ENCODE results near the gene EFNB2. TPM values are rescaled to one million over a fixed set of nuclear protein-coding genes. Genes with fewer than 3 reads are reported as not detected.

Gene EFNB2
- total and polyA plus RNA-seq, 5 donors: 9.6 to 19.4 (median 13.6) TPM

DNA sequence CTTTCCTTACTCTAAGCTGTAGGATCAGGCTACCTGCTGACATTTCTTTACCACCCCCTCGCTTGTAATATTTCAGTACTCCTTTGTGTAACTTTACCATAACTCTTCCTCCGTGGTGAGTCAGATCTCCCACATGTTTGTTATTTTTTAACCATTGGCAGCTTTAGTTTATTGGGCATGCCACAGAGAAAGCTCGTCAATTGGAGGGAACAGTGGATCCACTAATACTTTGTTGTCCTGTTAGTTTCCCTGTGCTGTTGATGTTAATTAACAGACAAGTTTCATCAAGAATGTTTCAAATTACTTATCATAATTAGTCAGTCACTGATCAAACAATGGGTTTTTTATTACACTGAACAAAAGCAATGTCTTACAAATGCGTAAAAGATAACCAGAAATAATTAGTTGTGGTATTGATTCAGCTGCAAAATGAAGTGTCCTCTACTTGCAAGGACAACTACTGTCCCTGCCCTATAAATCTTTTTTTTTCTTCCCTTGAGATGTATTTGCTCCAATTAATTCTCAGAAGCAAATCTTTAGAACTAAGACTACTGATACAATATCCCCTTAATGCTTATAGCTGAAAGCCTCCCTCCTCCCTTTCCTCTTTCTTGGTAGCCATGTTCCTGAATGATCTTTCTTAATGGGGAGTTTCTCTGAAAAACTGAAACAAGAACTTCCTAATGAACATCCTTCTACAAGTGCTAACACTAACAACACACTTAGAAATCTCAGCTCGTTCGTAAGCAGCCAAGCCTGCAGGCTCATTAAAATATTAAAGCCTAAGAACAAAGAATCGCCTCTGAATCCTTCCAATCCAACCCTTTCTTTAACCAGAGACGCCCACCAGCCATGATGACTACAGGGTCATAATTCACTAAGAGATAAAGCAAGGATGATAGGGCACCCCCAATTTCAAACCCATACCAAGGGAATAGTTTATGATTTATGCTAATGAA lies 22.2 kb downstream of the EFNB2 start:
- 69% methylated on average over 8 of the region's 8 CpGs for WGBS
- no peak for ATAC-seq
- H3K4me1 ChIP-seq (ENCODE audit: control insufficient read depth, insufficient read depth, low read length): peaks cover 7% of the 10 kb centered on the region
- intact Hi-C loops (cut with DNase I): no loop called here
- H3K27ac ChIP-seq (ENCODE audit: low read length): no peak overlapping the region
- H3K4me3 ChIP-seq (ENCODE audit: low read length): no peak overlapping the region
- DNase-seq: no peak
- H3K27me3 ChIP-seq (ENCODE audit: control insufficient read depth, insufficient read depth): no peaks in the 10 kb centered on the region
- H3K9me3 ChIP-seq (ENCODE audit: control insufficient read depth, low read length): no peaks in the 10 kb centered on the region

DNA sequence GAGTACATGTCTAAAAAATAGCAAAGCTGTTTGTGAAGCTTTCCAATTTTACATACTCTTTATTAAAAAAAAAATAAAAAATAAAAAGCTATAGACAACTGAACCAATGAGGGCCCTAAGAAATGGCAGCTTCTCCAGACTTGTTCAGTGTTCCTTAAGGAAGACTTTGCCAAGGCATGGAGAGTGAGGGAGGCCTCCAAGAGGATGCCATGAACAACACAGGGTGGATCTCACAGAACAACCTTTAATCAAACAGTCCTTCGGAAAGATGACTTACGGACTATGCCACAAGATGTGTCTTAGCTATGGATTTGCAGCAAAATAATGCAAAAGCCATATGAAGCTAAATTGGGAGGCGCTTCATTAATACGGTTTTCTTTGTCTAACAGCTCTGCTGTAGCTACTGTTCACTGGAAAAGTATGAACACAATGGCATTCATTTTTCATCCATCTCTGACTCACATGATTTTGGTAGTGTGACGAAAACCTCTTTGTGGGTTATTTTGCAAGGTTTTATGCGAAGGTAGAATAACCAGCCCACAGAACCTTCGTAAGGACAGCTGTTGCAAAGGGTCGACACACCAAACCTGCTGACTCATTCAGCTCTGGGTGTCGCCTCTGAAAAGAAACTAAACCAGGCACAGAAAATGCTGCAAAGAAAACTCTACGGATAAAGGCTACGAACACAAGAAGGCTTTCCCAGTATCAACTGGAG lies 27.7 kb downstream of the EFNB2 start:
- Histone ChIP-seq H3K4me3 (ENCODE audit: low read length) (no peak overlapping the region), H3K27me3 (ENCODE audit: control insufficient read depth, insufficient read depth) (no peaks in the 10 kb centered on the region), H3K9me3 (ENCODE audit: control insufficient read depth, low read length) (no peaks in the 10 kb centered on the region), H3K4me1 (ENCODE audit: control insufficient read depth, insufficient read depth, low read length) (no peaks in the 10 kb centered on the region), H3K27ac (ENCODE audit: low read length) (no peak overlapping the region)
- DNase-seq (no peak), ATAC-seq (peak in 1 of 2 donors; percentile 66)
- intact Hi-C loops (cut with DNase I): no loop called here
- WGBS: 66% methylated on average over 11 of the region's 11 CpGs

- no peak for DNase-seq
- no peaks in the 10 kb centered on the region for H3K27me3 ChIP-seq (ENCODE audit: control insufficient read depth, insufficient read depth)
- no peaks in the 10 kb centered on the region for H3K4me1 ChIP-seq (ENCODE audit: control insufficient read depth, insufficient read depth, low read length)
- intact Hi-C loops (cut with DNase I): no loop called here
- H3K27ac ChIP-seq (ENCODE audit: low read length): no peak overlapping the region
- WGBS: 60% methylated on average over 2 of the region's 2 CpGs
- H3K9me3 ChIP-seq (ENCODE audit: control insufficient read depth, low read length): no peaks in the 10 kb centered on the region
- ATAC-seq: no peak
- no peak overlapping the region for H3K4me3 ChIP-seq (ENCODE audit: low read length)
Observed at GRCh38 chr13:106506286-106506685, 29.2 kb downstream of the EFNB2 start.

DNA sequence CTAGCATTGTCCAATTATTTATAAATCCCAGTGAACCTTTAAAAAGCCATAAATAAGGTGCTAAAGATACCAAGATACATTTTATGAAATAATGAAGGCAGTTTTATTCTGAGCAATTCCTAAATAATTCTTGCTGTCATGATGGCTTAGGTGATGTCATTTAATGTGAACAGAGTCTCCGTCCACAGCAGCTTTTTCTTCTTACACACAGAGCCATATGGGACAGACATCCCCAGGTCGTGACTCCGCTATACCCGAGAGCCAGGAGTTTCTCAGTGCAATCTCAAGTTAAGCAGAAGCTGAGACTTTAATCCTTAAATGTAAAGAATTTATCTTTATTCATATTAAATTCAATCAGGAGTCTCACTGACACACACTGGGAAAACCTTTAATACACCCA lies 29.7 kb downstream of the EFNB2 start:
- Histone ChIP-seq H3K27me3 (ENCODE audit: control insufficient read depth, insufficient read depth) (no peaks in the 10 kb centered on the region), H3K9me3 (ENCODE audit: control insufficient read depth, low read length) (no peaks in the 10 kb centered on the region), H3K27ac (ENCODE audit: low read length) (no peak overlapping the region), H3K4me1 (ENCODE audit: control insufficient read depth, insufficient read depth, low read length) (no peaks in the 10 kb centered on the region), H3K4me3 (ENCODE audit: low read length) (no peak overlapping the region)
- WGBS: 88% methylated on average over 4 of the region's 4 CpGs
- ATAC-seq (no peak), DNase-seq (no peak)
- intact Hi-C loops (cut with DNase I): no loop called here

DNA sequence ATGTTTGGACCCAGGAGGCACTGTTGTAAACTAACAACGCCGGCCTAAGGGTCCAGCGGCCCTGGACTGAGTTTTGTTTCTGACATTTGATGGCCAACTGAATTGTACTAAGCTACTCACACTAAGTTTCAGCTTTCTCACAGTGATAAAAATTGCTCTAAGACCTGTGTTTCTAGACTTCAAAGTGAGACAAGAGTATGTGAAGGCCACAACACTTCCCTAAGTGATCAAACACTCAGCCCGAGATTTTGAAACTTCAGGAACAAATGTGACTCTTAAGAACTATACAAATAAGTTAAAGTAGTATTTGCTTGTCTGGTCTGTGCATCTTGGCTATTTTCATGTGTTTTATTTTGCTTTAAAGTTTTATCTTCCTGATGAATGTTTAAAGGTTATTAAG lies 30.2 kb downstream of the EFNB2 start:
- Histone ChIP-seq H3K27me3 (ENCODE audit: control insufficient read depth, insufficient read depth) (no peaks in the 10 kb centered on the region), H3K27ac (ENCODE audit: low read length) (no peak overlapping the region), H3K4me3 (ENCODE audit: low read length) (no peak overlapping the region), H3K4me1 (ENCODE audit: control insufficient read depth, insufficient read depth, low read length) (no peaks in the 10 kb centered on the region), H3K9me3 (ENCODE audit: control insufficient read depth, low read length) (no peaks in the 10 kb centered on the region)
- DNase-seq: no peak
- intact Hi-C loops (cut with DNase I): no loop called here
- no peak for ATAC-seq
- 87% methylated on average over 4 of the region's 4 CpGs for WGBS

- ATAC-seq (peak in 1 of 2 donors; percentile 7), DNase-seq (no peak)
- Histone ChIP-seq H3K4me1 (ENCODE audit: control insufficient read depth, insufficient read depth, low read length) (no peaks in the 10 kb centered on the region), H3K27me3 (ENCODE audit: control insufficient read depth, insufficient read depth) (no peaks in the 10 kb centered on the region), H3K4me3 (ENCODE audit: low read length) (no peak overlapping the region), H3K27ac (ENCODE audit: low read length) (no peak overlapping the region), H3K9me3 (ENCODE audit: control insufficient read depth, low read length) (no peaks in the 10 kb centered on the region)
- 77% methylated on average over 9 of the region's 9 CpGs for WGBS
- intact Hi-C loops (cut with DNase I): no loop called here
Observed at GRCh38 chr13:106503730-106504453, 31.6 kb downstream of the EFNB2 start.

DNA sequence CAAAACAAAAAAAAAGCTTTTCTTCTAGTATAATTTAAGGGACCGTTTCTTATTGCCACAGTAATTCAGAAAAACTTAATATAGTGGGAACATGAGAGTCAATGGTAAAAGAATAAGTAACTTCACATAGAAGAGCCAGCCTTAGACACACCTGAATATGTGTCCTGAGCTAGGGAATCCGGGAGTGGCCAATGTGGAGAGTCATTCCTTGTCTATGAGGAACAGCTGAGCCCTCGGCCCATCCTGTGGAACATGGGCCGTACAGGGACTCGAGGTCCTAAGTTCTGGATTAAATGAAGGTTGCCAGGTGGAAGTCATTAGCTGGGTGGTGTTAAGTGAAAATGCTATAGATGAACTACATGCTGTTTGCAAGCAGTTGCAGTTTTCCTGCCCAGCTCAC lies 32.2 kb downstream of the EFNB2 start:
- Histone ChIP-seq H3K4me1 (ENCODE audit: control insufficient read depth, insufficient read depth, low read length) (no peaks in the 10 kb centered on the region), H3K27me3 (ENCODE audit: control insufficient read depth, insufficient read depth) (no peaks in the 10 kb centered on the region), H3K4me3 (ENCODE audit: low read length) (no peak overlapping the region), H3K27ac (ENCODE audit: low read length) (no peak overlapping the region), H3K9me3 (ENCODE audit: control insufficient read depth, low read length) (no peaks in the 10 kb centered on the region)
- intact Hi-C loops (cut with DNase I): no loop called here
- WGBS: 72% methylated on average over 5 of the region's 5 CpGs
- peak in 1 of 2 donors; percentile 18 for ATAC-seq
- no peak for DNase-seq

DNA sequence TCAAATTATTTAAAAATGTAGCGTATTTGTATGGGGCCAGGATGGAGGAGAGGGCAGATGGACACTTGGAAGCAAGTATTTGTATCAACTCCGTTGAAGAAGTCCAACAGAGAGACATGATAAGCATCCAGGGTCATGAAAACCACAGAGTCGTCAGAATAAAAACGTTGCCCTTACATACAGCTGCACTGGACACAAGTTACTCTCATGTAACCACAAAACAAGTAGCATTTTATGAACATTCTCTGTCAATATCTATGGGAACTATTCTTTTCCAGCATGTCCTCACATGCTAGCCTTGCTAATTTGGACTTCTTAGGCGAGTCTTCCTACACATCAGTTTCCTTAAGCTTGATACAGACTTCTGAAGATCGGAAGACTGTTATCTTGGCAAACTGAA lies 35.0 kb downstream of the EFNB2 start:
- DNase-seq (no peak), ATAC-seq (no peak)
- no peak overlapping the region for H3K27ac ChIP-seq (ENCODE audit: low read length)
- WGBS: 58% methylated on average over 6 of the region's 6 CpGs
- H3K4me3 ChIP-seq (ENCODE audit: low read length): no peak overlapping the region
- H3K27me3 ChIP-seq (ENCODE audit: control insufficient read depth, insufficient read depth): no peaks in the 10 kb centered on the region
- no peaks in the 10 kb centered on the region for H3K9me3 ChIP-seq (ENCODE audit: control insufficient read depth, low read length)
- peaks cover 2% of the 10 kb centered on the region for H3K4me1 ChIP-seq (ENCODE audit: control insufficient read depth, insufficient read depth, low read length)
- intact Hi-C loops (cut with DNase I): no loop called here

- no peaks in the 10 kb centered on the region for H3K9me3 ChIP-seq (ENCODE audit: control insufficient read depth, low read length)
- DNase-seq: no peak
- peak in 1 of 2 donors; percentile 38 for ATAC-seq
- no peak overlapping the region for H3K4me3 ChIP-seq (ENCODE audit: low read length)
- 42% methylated on average over 4 of the region's 4 CpGs for WGBS
- no peak overlapping the region for H3K27ac ChIP-seq (ENCODE audit: low read length)
- H3K4me1 ChIP-seq (ENCODE audit: control insufficient read depth, insufficient read depth, low read length): peaks cover 2% of the 10 kb centered on the region
- intact Hi-C loops (cut with DNase I): loop anchor here in 1 of 4 donors (10.0 kb wide), 1 partner anchor 395 kb away; no protein-coding TSS in a partner anchor
- H3K27me3 ChIP-seq (ENCODE audit: control insufficient read depth, insufficient read depth): no peaks in the 10 kb centered on the region
Observed at GRCh38 chr13:106499896-106500295, 35.6 kb downstream of the EFNB2 start.

DNA sequence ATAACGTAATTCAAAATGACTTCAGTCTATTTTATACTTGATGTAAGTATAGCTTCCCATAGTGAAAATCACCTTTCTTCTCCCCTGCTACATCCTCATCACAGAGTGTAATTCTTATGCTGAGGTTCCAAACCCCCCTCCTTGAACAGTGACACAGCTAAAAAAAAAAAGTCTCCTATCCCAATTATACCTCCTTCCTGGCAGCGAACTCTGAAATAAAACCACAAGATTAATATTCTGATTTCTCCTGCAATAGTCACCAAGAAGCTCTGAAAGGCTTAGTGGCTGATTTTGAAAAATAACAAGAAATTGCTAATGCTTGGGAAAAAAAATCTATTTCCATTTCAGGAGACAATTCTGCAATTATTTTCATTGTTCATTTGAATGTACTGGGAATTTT lies 36.3 kb downstream of the EFNB2 start:
- H3K27me3 ChIP-seq (ENCODE audit: control insufficient read depth, insufficient read depth): no peaks in the 10 kb centered on the region
- no peaks in the 10 kb centered on the region for H3K9me3 ChIP-seq (ENCODE audit: control insufficient read depth, low read length)
- H3K4me3 ChIP-seq (ENCODE audit: low read length): no peak overlapping the region
- ATAC-seq: no peak
- no peak overlapping the region for H3K27ac ChIP-seq (ENCODE audit: low read length)
- WGBS: 66% methylated on average over 2 of the region's 2 CpGs
- peaks cover 2% of the 10 kb centered on the region for H3K4me1 ChIP-seq (ENCODE audit: control insufficient read depth, insufficient read depth, low read length)
- no peak for DNase-seq
- intact Hi-C loops (cut with DNase I): loop anchor here in 1 of 4 donors (10.0 kb wide), 1 partner anchor 394 kb away; no protein-coding TSS in a partner anchor
